Endothelial cell of umbilical vein (primary cell): Measurements from ENCODE around the gene TBC1D5. TPM values are rescaled to one million over a fixed set of nuclear protein-coding genes. Genes with fewer than 3 reads are reported as not detected.

Source experiments
- BruUV-seq: library from RNA; stranded (reverse); fragments of 400-500 nt; replicated peaks from 2 replicates; lab custom pipeline; 2021; lab: Mats Ljungman, UMichigan
- CTCF ChIA-PET: fragments of 300-600, 350-600 bp; sonication (Branson Sonifier 250); formaldehyde crosslinking; loops from one replicate; lab custom pipeline; 2021; ENCODE audit warnings: antibody characterized with exemption, inconsistent platforms; lab: Charles Lee
- POLR2A ChIA-PET: fragments of 300-600, 350-600 bp; sonication (Branson Sonifier 250); formaldehyde crosslinking; loops from one replicate; lab custom pipeline; 2021; ENCODE audit warnings: antibody characterized with exemption, inconsistent platforms; lab: Charles Lee
- DNase-seq: peaks from one replicate; pipeline ENCODE4 v3.0.0-alpha.2; 2011; ENCODE audit warnings: low read depth, low spot score
- FAIRE-seq: peaks from 2 replicates; lab custom pipeline; 2011; peaks lifted over from hg19 to GRCh38; lab: Jason Lieb, UNC
- H2AFZ ChIP-seq: 2 replicates; pipeline ENCODE4 v1.6.0; 2012; ENCODE audit warnings: low read depth, low read length, control low read depth, inconsistent platforms
- H3K27ac ChIP-seq: 2 replicates; pipeline ENCODE4 v1.5.1; 2011; ENCODE audit warnings: low read depth, mild to moderate bottlenecking, control low read depth, low read length, moderate library complexity; ENCODE audit not compliant: insufficient read depth
- H3K27me3 ChIP-seq, 2 experiments: 2 replicates each; pipeline versions ENCODE4 v1.6.0 to v1.6.1; 2011; ENCODE audit warnings: low read length in 2 of 2, mixed read lengths in 1 of 2; ENCODE audit not compliant: control insufficient read depth in 2 of 2, insufficient read depth in 2 of 2
- H3K36me3 ChIP-seq, 2 experiments: 2 replicates in 1 of 2; 3 replicates in 1 of 2; pipeline ENCODE4 v1.5.1; 2011; ENCODE audit warnings: low read length in 2 of 2, mild to moderate bottlenecking in 1 of 2, moderate library complexity in 1 of 2; ENCODE audit not compliant: control insufficient read depth in 2 of 2, insufficient read depth in 2 of 2; ENCODE audit errors: extremely low read depth in 1 of 2
- H3K4me1 ChIP-seq: 3 replicates; pipeline ENCODE4 v1.5.1; 2011; ENCODE audit warnings: mild to moderate bottlenecking, low read length; ENCODE audit not compliant: control insufficient read depth, insufficient read depth; ENCODE audit errors: extremely low read depth
- H3K4me2 ChIP-seq: 2 replicates; pipeline ENCODE4 v1.6.1; 2011; ENCODE audit warnings: low read length, control low read depth, mixed read lengths; ENCODE audit not compliant: insufficient read depth
- H3K4me3 ChIP-seq, 3 experiments: fragments of 200-600 bp in 1 of 3; sonication (generic), shearing (Covaris generic) in 1 of 3; replicated peaks in 1 of 3; 2 replicates each; pipeline ENCODE4 v1.5.1; 2011 to 2016; ENCODE audit warnings: control low read depth in 3 of 3, low read length in 3 of 3, mild to moderate bottlenecking in 2 of 3, inconsistent platforms in 1 of 3, low read depth in 1 of 3, moderate library complexity in 1 of 3; ENCODE audit not compliant: insufficient read depth in 1 of 3
- H3K79me2 ChIP-seq: 2 replicates; pipeline ENCODE4 v1.6.0; 2012; ENCODE audit warnings: low read length, inconsistent platforms; ENCODE audit not compliant: control insufficient read depth, insufficient read depth
- H3K9ac ChIP-seq: replicated peaks from 2 replicates; pipeline ENCODE3; 2011; ENCODE audit warnings: low read length, control low read depth; ENCODE audit not compliant: insufficient read depth; ENCODE audit errors: extremely low read depth
- H3K9me1 ChIP-seq: replicated peaks from 3 replicates; pipeline ENCODE4 v1.6.0; 2011; ENCODE audit warnings: mild to moderate bottlenecking, low read length; ENCODE audit not compliant: control insufficient read depth, insufficient read depth; ENCODE audit errors: extremely low read depth
- H3K9me3 ChIP-seq: replicated peaks from 2 replicates; pipeline ENCODE4 v1.5.1; 2012; ENCODE audit warnings: low read length, inconsistent platforms; ENCODE audit not compliant: control insufficient read depth, insufficient read depth
- H4K20me1 ChIP-seq: replicated peaks from 2 replicates; pipeline ENCODE3; 2011; ENCODE audit warnings: mild to moderate bottlenecking, low read length; ENCODE audit not compliant: control insufficient read depth, insufficient read depth; ENCODE audit errors: extremely low read depth
- CTCF ChIP-seq, 2 donors: IDR thresholded peaks; 1 replicate in 1 of 2; 2 replicates in 1 of 2; pipeline ENCODE4 v1.5.1; 2011; ENCODE audit warnings: low read length in 2 of 2, mild to moderate bottlenecking in 2 of 2, moderate library complexity in 2 of 2, control low read depth in 1 of 2, inconsistent platforms in 1 of 2, low read depth in 1 of 2; ENCODE audit not compliant: insufficient read depth in 1 of 2; ENCODE audit errors: extremely low read depth in 1 of 2
- FOS ChIP-seq: IDR thresholded peaks from 2 replicates; pipeline ENCODE4 v1.6.1; 2011; ENCODE audit warnings: mild to moderate bottlenecking, low read length, moderate library complexity, borderline replicate concordance; ENCODE audit not compliant: insufficient read depth
- GATA2 ChIP-seq: IDR thresholded peaks from 2 replicates; pipeline ENCODE4 v1.7.0; 2011; ENCODE audit warnings: low read depth, mild to moderate bottlenecking, moderate library complexity, mixed read lengths, low read length; ENCODE audit not compliant: insufficient read length, insufficient read depth
- MAX ChIP-seq: IDR thresholded peaks from 2 replicates; pipeline ENCODE4 v1.6.1; 2011; ENCODE audit not compliant: insufficient read depth, insufficient read length
- MYC ChIP-seq: IDR thresholded peaks from one replicate; pipeline ENCODE4 v1.6.1; 2011; ENCODE audit warnings: mild to moderate bottlenecking, low read depth, low read length
- POLR2A ChIP-seq: IDR thresholded peaks from 2 replicates; pipeline ENCODE4 v1.6.1; 2012; ENCODE audit warnings: low read depth, mild to moderate bottlenecking, control low read depth, low read length
- POLR2AphosphoS5 ChIP-seq: IDR thresholded peaks from 2 replicates; pipeline ENCODE4 v1.6.1; 2012; ENCODE audit warnings: low read depth, mild to moderate bottlenecking, control low read depth, low read length, moderate library complexity; ENCODE audit not compliant: insufficient read depth
- dilution Hi-C: fragments of 300-500 bp; cut with MboI; formaldehyde crosslinking; loops from one replicate; pipeline ENCODE4 v1.15.0; 2019; ENCODE audit warnings: low sequenced_read_pairs; ENCODE audit not compliant: extremely low pct_ligation_motif_present
- intact Hi-C: fragments of 100-400 bp; cut with micrococcal nuclease; formaldehyde crosslinking; loops from one replicate; pipeline ENCODE4 v1.10.0; 2022
- polyA plus RNA-seq, 4 experiments: library from polyadenylated mRNA; depleted of rRNA in 3 of 4; stranded (reverse) in 3 of 4; unstranded in 1 of 4; fragments of >200 nt; gene quantifications; 2 replicates each; pipeline versions ENCODE4 v1.2.1 to v1.2.3, GENCODE V29; 2011 to 2012; ENCODE audit warnings: missing spikeins in 1 of 4
- total RNA-seq: library from RNA; stranded (reverse); gene quantifications from 2 replicates; pipeline ENCODE4 v1.2.3, GENCODE V29; 2021

TBC1D5 gene
- total and polyA plus RNA-seq, 2 donors (not counting 3 experiments of a cell fraction or from before 2014, with no cell fraction given), result 17.5 to 44.7 TPM

- no peaks in the 10 kb centered on the region for H3K4me1 ChIP-seq
- no peak overlapping the region for H2AFZ ChIP-seq
- DNase-seq (no peak), FAIRE-seq (peak; percentile 43)
- H3K4me2 ChIP-seq, result no peak overlapping the region
- no peaks in the 10 kb centered on the region for H3K9me1 ChIP-seq
- POLR2A ChIA-PET, result no interaction called here
- BruUV-seq, result no TSS peak
- intact Hi-C loops, result no loop called here
- no peak overlapping the region for H3K4me3 ChIP-seq
- no peaks in the 10 kb centered on the region for H3K79me2 ChIP-seq
- H3K9me3 ChIP-seq, result no peaks in the 10 kb centered on the region
- H3K9ac ChIP-seq, result no peak overlapping the region
- H3K27me3 ChIP-seq, result no peaks in the 10 kb centered on the region
- H4K20me1 ChIP-seq, result no peaks in the 10 kb centered on the region
- dilution Hi-C loops, result no loop called here
- no peaks in the 10 kb centered on the region for H3K36me3 ChIP-seq
- CTCF ChIA-PET, result interaction anchor here (1.1 kb wide), 1 partner anchor 367 kb away, joined by 3 read pairs; no protein-coding TSS in a partner anchor
- no peak overlapping the region for H3K27ac ChIP-seq
- TF ChIP-seq MAX (no peak), POLR2AphosphoS5 (no peak), GATA2 (no peak), CTCF (IDR thresholded peaks at IDR 0.05; ENCODE audit: extremely low read depth in 1 of 2, insufficient read depth in 1 of 2, low read depth in 1 of 2, low read length in 2 of 2) (no peak), POLR2A (no peak), FOS (no peak), MYC (no peak)
Observed at GRCh38 chr3:17195192-17195611, 547.2 kb downstream of the TBC1D5 start.
